ENCODE results near the gene CUEDC1.

The CUEDC1 gene

DNA sequence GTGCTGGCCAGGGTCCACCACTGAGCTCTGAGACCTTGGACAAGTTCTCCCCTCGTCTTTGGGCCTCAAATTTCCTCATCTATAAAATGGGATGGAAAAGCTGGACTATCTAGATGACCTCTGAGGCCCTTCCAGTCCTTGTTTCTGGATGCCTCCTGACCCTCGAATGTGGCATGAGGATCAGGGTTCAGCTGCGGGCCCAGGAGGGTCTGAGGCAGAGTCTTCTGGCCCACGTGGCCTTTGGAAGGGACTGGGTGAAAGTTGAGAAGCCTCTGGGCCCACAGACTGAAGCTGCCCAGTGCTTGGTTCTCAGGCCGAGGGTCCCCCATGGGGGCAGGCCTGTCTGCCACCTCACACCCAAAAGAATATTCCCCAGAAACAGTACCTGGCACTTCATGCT lies 88.5 kb downstream of the CUEDC1 start:
- H3K4me2 ChIP-seq (ENCODE audit: low read depth, low read length), result no peak overlapping the region
- TF ChIP-seq, protein P1, sequence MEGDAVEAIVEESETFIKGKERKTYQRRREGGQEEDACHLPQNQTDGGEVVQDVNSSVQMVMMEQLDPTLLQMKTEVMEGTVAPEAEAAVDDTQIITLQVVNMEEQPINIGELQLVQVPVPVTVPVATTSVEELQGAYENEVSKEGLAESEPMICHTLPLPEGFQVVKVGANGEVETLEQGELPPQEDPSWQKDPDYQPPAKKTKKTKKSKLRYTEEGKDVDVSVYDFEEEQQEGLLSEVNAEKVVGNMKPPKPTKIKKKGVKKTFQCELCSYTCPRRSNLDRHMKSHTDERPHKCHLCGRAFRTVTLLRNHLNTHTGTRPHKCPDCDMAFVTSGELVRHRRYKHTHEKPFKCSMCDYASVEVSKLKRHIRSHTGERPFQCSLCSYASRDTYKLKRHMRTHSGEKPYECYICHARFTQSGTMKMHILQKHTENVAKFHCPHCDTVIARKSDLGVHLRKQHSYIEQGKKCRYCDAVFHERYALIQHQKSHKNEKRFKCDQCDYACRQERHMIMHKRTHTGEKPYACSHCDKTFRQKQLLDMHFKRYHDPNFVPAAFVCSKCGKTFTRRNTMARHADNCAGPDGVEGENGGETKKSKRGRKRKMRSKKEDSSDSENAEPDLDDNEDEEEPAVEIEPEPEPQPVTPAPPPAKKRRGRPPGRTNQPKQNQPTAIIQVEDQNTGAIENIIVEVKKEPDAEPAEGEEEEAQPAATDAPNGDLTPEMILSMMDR (IDR thresholded peaks at IDR 0.05; ENCODE audit: low read length), result no peak
- TF ChIP-seq EZH2 (optimal IDR thresholded peaks at IDR 0.05; ENCODE audit: low read depth, low read length), result no peak
- no peak for TF ChIP-seq EZH2phosphoT487 (IDR thresholded peaks at IDR 0.05; ENCODE audit: low read length)

DNA sequence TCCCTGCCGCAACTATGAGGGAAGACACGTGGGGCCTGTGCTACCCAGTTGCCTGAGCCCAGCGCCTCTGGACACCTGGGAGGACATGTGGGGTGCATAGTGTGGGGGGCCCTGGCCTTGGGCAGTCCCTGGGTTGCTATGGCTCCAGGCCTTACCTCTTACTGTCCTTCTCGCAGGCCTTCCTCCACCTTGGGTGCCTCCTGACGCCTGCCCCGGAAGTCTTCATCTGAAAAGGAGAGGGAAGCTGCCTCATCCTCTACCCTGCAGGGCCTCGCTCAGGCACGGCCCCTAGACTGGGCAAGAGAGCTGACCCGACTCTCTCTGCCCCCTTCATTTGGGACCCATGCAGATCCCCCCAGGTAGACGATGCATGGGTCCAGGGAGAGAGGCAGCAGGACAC lies 88.9 kb downstream of the CUEDC1 start:
- no peaks in the 10 kb centered on the region for H3K9me3 ChIP-seq (replicated peaks; ENCODE audit: insufficient read depth, low read length)
- no peak overlapping the region for H2AFZ ChIP-seq (ENCODE audit: low read length)
- no peaks in the 10 kb centered on the region for H3K79me2 ChIP-seq (ENCODE audit: low read length)
- H3K9ac ChIP-seq (ENCODE audit: low read length), result no peak overlapping the region
- H3K9me2 ChIP-seq (replicated peaks; ENCODE audit: insufficient read depth, low read length), result no peaks in the 10 kb centered on the region
- H3F3A ChIP-seq (ENCODE audit: insufficient read depth, low read length), result no peaks in the 10 kb centered on the region
- no peak for DNase-seq
- H3K27ac ChIP-seq (ENCODE audit: low read length), result no peak overlapping the region
- no peak overlapping the region for H3K4me2 ChIP-seq (ENCODE audit: low read depth, low read length)
- no peak overlapping the region for H3K4me3 ChIP-seq (ENCODE audit: low read length)
- H3K36me3 ChIP-seq (replicated peaks; ENCODE audit: insufficient read depth, low read length), result no peaks in the 10 kb centered on the region
- TF ChIP-seq, protein P1 (IDR thresholded peaks at IDR 0.05; ENCODE audit: low read length), result no peak
- no peak for TF ChIP-seq EZH2phosphoT487 (IDR thresholded peaks at IDR 0.05; ENCODE audit: low read length)
- TF ChIP-seq EZH2 (optimal IDR thresholded peaks at IDR 0.05; ENCODE audit: low read depth, low read length), result no peak
- H4K20me1 ChIP-seq (ENCODE audit: insufficient read depth, low read length), result no peaks in the 10 kb centered on the region
- peaks cover 29% of the 10 kb centered on the region for H3K27me3 ChIP-seq (replicated peaks; ENCODE audit: insufficient read depth, low read length)
- peaks cover 9% of the 10 kb centered on the region; the same call in 1 of the 2 replicates for H3K4me1 ChIP-seq (ENCODE audit: low read length)

More for the DNA sequence above, 88.5 kb downstream of the CUEDC1 start:
- no peaks in the 10 kb centered on the region for H3K36me3 ChIP-seq (replicated peaks; ENCODE audit: insufficient read depth, low read length)
- H3K9me3 ChIP-seq (replicated peaks; ENCODE audit: insufficient read depth, low read length), result no peaks in the 10 kb centered on the region
- no peak for DNase-seq
- no peaks in the 10 kb centered on the region for H4K20me1 ChIP-seq (ENCODE audit: insufficient read depth, low read length)
- H3K79me2 ChIP-seq (ENCODE audit: low read length), result no peaks in the 10 kb centered on the region
- H2AFZ ChIP-seq (ENCODE audit: low read length), result no peak overlapping the region
- H3K4me1 ChIP-seq (ENCODE audit: low read length), result peaks cover 9% of the 10 kb centered on the region; the same call in 1 of the 2 replicates
- H3K4me3 ChIP-seq (ENCODE audit: low read length), result no peak overlapping the region
- no peak overlapping the region for H3K27ac ChIP-seq (ENCODE audit: low read length)
- no peaks in the 10 kb centered on the region for H3F3A ChIP-seq (ENCODE audit: insufficient read depth, low read length)
- H3K9ac ChIP-seq (ENCODE audit: low read length), result no peak overlapping the region
- no peaks in the 10 kb centered on the region for H3K9me2 ChIP-seq (replicated peaks; ENCODE audit: insufficient read depth, low read length)
- H3K27me3 ChIP-seq (replicated peaks; ENCODE audit: insufficient read depth, low read length), result peaks cover 25% of the 10 kb centered on the region

DNA sequence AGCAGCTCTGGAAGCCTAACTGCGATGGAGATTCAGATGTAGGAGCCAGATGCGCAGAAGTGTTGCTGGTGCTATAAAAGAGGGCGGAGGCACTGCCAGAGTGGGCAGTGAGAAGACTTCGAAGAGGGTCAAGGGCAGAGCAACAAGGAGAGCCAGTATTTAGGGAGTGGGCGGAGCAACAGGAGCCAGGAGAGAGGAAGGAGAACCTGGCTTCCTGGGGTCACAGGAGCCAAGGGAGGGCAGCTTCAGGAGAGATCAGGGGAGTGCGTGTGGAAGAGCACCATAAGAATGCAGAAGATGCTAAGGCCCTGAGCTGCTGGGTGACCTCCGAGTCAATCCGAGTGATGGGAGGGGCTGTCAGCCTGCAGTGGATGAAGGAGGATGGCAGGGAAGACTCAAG lies 90.9 kb downstream of the CUEDC1 start:
- Histone ChIP-seq H3K9ac (ENCODE audit: low read length) (no peak overlapping the region), H3K9me2 (replicated peaks; ENCODE audit: insufficient read depth, low read length) (no peaks in the 10 kb centered on the region), H3K4me2 (ENCODE audit: low read depth, low read length) (no peak overlapping the region), H3F3A (ENCODE audit: insufficient read depth, low read length) (no peaks in the 10 kb centered on the region; the same call in 1 of the 2 replicates), H4K20me1 (ENCODE audit: insufficient read depth, low read length) (no peaks in the 10 kb centered on the region), H3K27me3 (replicated peaks; ENCODE audit: insufficient read depth, low read length) (peaks cover 47% of the 10 kb centered on the region), H3K4me1 (ENCODE audit: low read length) (peaks cover 17% of the 10 kb centered on the region), H3K36me3 (replicated peaks; ENCODE audit: insufficient read depth, low read length) (no peaks in the 10 kb centered on the region), H2AFZ (ENCODE audit: low read length) (no peak overlapping the region), H3K79me2 (ENCODE audit: low read length) (no peaks in the 10 kb centered on the region), H3K27ac (ENCODE audit: low read length) (no peak overlapping the region), H3K4me3 (ENCODE audit: low read length) (no peak overlapping the region), H3K9me3 (replicated peaks; ENCODE audit: insufficient read depth, low read length) (no peaks in the 10 kb centered on the region)
- TF ChIP-seq EZH2 (optimal IDR thresholded peaks at IDR 0.05; ENCODE audit: low read depth, low read length), result no peak
- no peak for TF ChIP-seq EZH2phosphoT487 (IDR thresholded peaks at IDR 0.05; ENCODE audit: low read length)
- TF ChIP-seq, protein P1 (IDR thresholded peaks at IDR 0.05; ENCODE audit: low read length), result no peak
- no peak for DNase-seq

All from MM.1S (cell line).